Thyroid gland (tissue), 4 donors: ENCODE data around the gene RAB37. TPM values are rescaled to one million over a fixed set of nuclear protein-coding genes. Genes with fewer than 3 reads are reported as not detected.

ENCODE experiments used
- DNase-seq, 2 donors: peaks; one replicate each; pipeline ENCODE4 v3.0.0-alpha.2; 2019
- H3K27ac ChIP-seq, 3 donors: fragments of 200-600 bp; sonication (generic); 1 replicate in 2 of 3; 2 replicates in 1 of 3; pipeline ENCODE4 v1.5.1; 2016 to 2019; ENCODE audit warnings: mild to moderate bottlenecking in 1 of 3, moderate library complexity in 1 of 3
- H3K27me3 ChIP-seq: fragments of 200-600 bp; sonication (generic); one replicate; pipeline ENCODE4 v1.5.1; 2019
- H3K36me3 ChIP-seq, 2 donors: fragments of 200-600 bp; sonication (generic); one replicate each; pipeline ENCODE4 v1.5.1; 2016 to 2019
- H3K4me1 ChIP-seq, 2 donors: fragments of 200-600 bp; sonication (generic); one replicate each; pipeline ENCODE4 v1.5.1; 2017 to 2019
- H3K4me3 ChIP-seq, 3 donors: fragments of 200-600 bp; sonication (generic); replicated peaks in 1 of 3; 1 replicate in 2 of 3; 2 replicates in 1 of 3; pipeline ENCODE4 v1.5.1; 2016; ENCODE audit warnings: mild to moderate bottlenecking in 1 of 3
- H3K9me3 ChIP-seq: fragments of 200-600 bp; sonication (generic); one replicate; pipeline ENCODE4 v1.5.1; 2017
- CTCF ChIP-seq, 6 experiments: fragments of 200-600 bp in 3 of 6; fragments of 450-650 bp in 3 of 6; sonication (generic) in 3 of 6; IDR thresholded peaks; one replicate each; pipeline ENCODE4 v1.5.1; 2016 to 2019; ENCODE audit warnings: antibody characterized with exemption in 6 of 6, mild to moderate bottlenecking in 2 of 6, inconsistent platforms in 1 of 6, moderate library complexity in 1 of 6
- POLR2A ChIP-seq, 2 donors: fragments of 450-650 bp; IDR thresholded peaks; one replicate each; pipeline ENCODE4 v1.6.1; 2017; ENCODE audit warnings: antibody characterized with exemption in 2 of 2, mild to moderate bottlenecking in 2 of 2, moderate library complexity in 1 of 2
- WGBS, 2 donors: methylation state at CpG; one replicate each; pipeline ENCODE4 v1.1.5; 2017; 5-methylcytosine and 5-hydroxymethylcytosine counted together
- intact Hi-C: fragments of 100-400 bp; cut with DNase I; formaldehyde crosslinking; loops from one replicate; pipeline ENCODE4 v1.15.1; 2023
- total RNA-seq, 4 donors: library from RNA; depleted of rRNA; stranded (reverse); fragments of >200 nt; gene quantifications; one replicate each; pipeline ENCODE4 v1.2.3, GENCODE V29; 2016

RAB37 gene
- total RNA-seq, 4 donors from 2014 or later, result 0.33 to 1.8 (median 0.39) TPM

- Histone ChIP-seq H3K27ac (peak overlapping the region; percentile 16 to 65 (median 60)), H3K27me3 (no peaks in the 10 kb centered on the region), H3K36me3 (no peaks in the 10 kb centered on the region), H3K4me3 (peak overlapping the region in 1 of 3 donors; percentile 77), H3K4me1 (peaks cover 36 to 37% of the 10 kb centered on the region in 2 donors), H3K9me3 (no peaks in the 10 kb centered on the region)
- intact Hi-C loops, result no loop called here
- TF ChIP-seq CTCF (IDR thresholded peaks at IDR 0.05) (no peak), POLR2A (IDR thresholded peaks at IDR 0.05) (no peak)
- 25 to 32% methylated on average over 6 of the region's 6 CpGs for WGBS, 2 donors
- DNase-seq, result no peak
Observed at GRCh38 chr17:74750039-74750326, 12.9 kb downstream of the RAB37 start.

GRCh38 chr17:74750327-74751069, 13.4 kb downstream of the RAB37 start:
- intact Hi-C loops, result no loop called here
- no peaks in the 10 kb centered on the region for H3K36me3 ChIP-seq
- peak overlapping the region; percentile 16 to 65 (median 60) for H3K27ac ChIP-seq
- no peaks in the 10 kb centered on the region for H3K9me3 ChIP-seq
- H3K4me1 ChIP-seq, result peaks cover 32 to 36% of the 10 kb centered on the region in 2 donors
- 41 to 46% methylated on average over 12 to 13 of the region's 13 CpGs for WGBS, 2 donors
- H3K27me3 ChIP-seq, result no peaks in the 10 kb centered on the region
- TF ChIP-seq POLR2A (IDR thresholded peaks at IDR 0.05) (no peak), CTCF (IDR thresholded peaks at IDR 0.05) (no peak)
- peak; percentile 73 to 76 for DNase-seq
- peak overlapping the region in 1 of 3 donors; percentile 77 for H3K4me3 ChIP-seq

- Histone ChIP-seq H3K36me3 (no peaks in the 10 kb centered on the region), H3K9me3 (no peaks in the 10 kb centered on the region), H3K27me3 (no peaks in the 10 kb centered on the region), H3K4me1 (peaks cover 38 to 39% of the 10 kb centered on the region in 2 donors), H3K4me3 (no peak overlapping the region), H3K27ac (no peak overlapping the region)
- DNase-seq, result no peak
- 89 to 90% methylated on average over 9 of the region's 9 CpGs for WGBS, 2 donors
- intact Hi-C loops, result no loop called here
- TF ChIP-seq CTCF (IDR thresholded peaks at IDR 0.05) (no peak), POLR2A (IDR thresholded peaks at IDR 0.05) (no peak)
Observed at GRCh38 chr17:74752415-74752814, 15.4 kb downstream of the RAB37 start.

- no peak overlapping the region for H3K27ac ChIP-seq
- DNase-seq, result no peak
- peaks cover 38% of the 10 kb centered on the region in 2 donors for H3K4me1 ChIP-seq
- H3K4me3 ChIP-seq, result no peak overlapping the region
- intact Hi-C loops, result no loop called here
- no peaks in the 10 kb centered on the region for H3K36me3 ChIP-seq
- 95 to 96% methylated on average over 7 of the region's 7 CpGs for WGBS, 2 donors
- H3K9me3 ChIP-seq, result no peaks in the 10 kb centered on the region
- no peaks in the 10 kb centered on the region for H3K27me3 ChIP-seq
- TF ChIP-seq CTCF (IDR thresholded peaks at IDR 0.05), result no peak
Observed at GRCh38 chr17:74752822-74753401, 15.9 kb downstream of the RAB37 start.

- WGBS, 2 donors, result 95% methylated on average over 3 of the region's 3 CpGs; no CpG with 5 or more reads in 1 of the 2 donors
- no peaks in the 10 kb centered on the region for H3K36me3 ChIP-seq
- no peak for TF ChIP-seq POLR2A (IDR thresholded peaks at IDR 0.05)
- no peak for TF ChIP-seq CTCF (IDR thresholded peaks at IDR 0.05)
- H3K27me3 ChIP-seq, result no peaks in the 10 kb centered on the region
- H3K4me3 ChIP-seq, result no peak overlapping the region
- intact Hi-C loops, result no loop called here
- peaks cover 49 to 54% of the 10 kb centered on the region in 2 donors for H3K4me1 ChIP-seq
- no peak overlapping the region for H3K27ac ChIP-seq
- DNase-seq, result no peak
- H3K9me3 ChIP-seq, result no peaks in the 10 kb centered on the region
Observed at GRCh38 chr17:74754832-74755231, 17.8 kb downstream of the RAB37 start.
